GM19468 (cell line): ENCODE data around the gene WFDC2.

Experiments used
- ATAC-seq: cut with Tn5 transposase; IDR thresholded peaks from one replicate; pipeline ENCODE4 v1.9.1; 2021; ENCODE audit warnings: mild to moderate bottlenecking, moderate library complexity, moderate number of reproducible peaks; ENCODE audit not compliant: unreplicated experiment; ENCODE audit errors: extremely low read depth

Gene WFDC2

DNA sequence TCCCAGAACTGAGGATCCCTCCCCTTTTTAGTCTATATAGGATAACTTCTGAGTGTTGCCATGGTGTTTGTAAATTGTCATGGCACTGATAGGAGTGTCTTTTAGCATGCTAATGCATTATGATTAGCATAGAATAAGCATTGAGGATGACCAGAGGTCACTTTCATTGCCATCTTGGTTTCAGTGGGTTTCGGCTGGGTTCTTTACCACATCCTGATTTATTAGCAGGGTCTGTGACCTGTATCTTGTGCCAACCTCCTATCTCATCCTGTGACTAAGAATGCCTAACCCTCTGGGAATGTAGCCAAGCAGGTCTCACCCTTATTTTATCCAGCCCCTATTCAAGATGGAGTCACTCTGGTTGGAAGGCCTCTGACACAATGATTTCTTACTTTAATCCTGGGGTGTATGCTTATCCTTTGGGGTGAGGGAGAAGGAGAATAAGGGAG lies 19.6 kb downstream of the WFDC2 start:
- no peak for ATAC-seq

DNA sequence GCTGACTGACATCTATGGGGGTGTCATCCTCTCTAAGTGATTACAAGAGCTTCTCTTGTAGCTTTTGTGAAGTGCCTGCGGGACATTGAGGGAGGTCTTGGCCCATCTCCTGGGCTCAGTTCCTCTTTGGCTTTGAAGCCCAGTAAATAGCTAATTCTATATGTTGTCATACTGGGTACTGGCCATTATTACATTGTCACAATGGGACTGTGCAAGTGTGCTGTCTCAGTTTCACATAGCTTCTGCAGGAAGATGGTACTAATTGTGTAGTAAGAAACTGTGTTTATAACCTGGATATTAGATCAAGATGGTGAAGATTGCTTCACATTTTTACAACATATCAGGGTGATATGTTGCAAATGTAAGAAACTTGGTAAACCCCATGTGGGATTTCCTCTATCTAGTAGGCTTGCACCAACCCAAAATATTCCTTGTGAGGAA lies 26.0 kb downstream of the WFDC2 start:
- ATAC-seq, result no peak

GRCh38 chr20:45496166-45496565 lies 26.6 kb downstream of the WFDC2 start:
- ATAC-seq, result no peak

DNA sequence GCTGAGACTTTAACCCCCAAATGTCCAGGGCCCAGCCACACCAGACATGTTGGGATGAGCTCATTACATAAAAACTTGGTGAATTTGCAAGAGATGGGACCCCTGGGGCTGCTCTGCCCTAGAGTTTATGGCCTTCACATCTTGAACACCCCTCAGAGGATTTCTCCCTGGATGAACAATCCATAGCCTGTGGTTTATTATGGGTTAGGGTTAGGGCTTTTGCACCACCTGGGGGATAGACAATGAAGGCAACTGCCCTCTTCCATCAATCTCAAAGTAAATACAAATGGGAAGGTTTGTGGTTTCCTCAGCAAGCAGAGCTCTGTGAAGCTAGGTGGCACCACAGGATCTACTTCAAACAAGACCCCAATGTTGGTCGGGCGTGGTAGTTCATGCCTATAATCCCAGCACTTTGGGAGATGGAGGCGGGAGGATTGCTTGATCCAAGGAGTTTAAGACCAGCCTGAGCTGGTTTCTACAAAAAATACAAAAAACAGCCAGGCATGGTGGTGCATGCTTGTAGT lies 28.5 kb downstream of the WFDC2 start:
- no peak for ATAC-seq

DNA sequence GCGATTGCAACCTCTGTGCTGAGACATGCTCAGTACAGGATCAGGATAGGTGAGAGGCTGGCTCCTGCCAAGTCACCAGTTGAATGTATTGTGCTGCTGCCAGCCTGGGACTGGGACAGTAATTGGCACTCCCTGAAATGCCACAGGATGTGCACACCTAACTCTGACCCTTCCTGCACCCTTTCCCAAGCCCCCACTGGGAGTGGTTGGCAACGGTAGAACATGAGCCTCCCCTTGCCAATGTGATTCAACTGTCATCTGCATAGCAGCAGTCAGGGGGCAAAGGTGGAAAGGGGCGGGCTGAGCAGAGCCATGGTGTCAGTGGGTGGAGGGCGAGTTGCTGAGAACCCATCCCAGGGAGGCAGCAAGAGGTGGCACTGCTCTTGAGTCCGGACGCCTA lies 30.5 kb downstream of the WFDC2 start:
- no peak for ATAC-seq

- ATAC-seq, result no peak
Observed at GRCh38 chr20:45501600-45501999, 32.0 kb downstream of the WFDC2 start.

- ATAC-seq, result no peak
Observed at GRCh38 chr20:45502561-45502960, 33.0 kb downstream of the WFDC2 start.

DNA sequence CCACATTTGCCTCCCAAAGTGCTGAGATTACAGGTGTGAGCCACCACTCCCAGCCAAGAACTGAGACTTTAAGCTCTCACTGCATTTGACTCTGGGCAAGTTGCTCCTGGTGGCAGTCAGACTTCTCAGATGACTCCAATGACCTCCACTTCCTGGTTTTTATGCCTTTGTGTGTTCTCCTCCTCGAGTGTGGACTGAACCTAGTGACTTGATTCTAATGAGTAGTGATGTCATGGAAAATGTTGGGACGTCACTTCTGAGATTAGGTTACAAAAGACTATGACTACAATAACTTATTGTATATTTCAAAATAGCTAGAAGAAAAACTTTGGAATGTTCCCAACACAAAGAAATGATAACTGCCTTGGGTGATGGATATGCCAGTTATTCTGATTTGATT lies 33.9 kb downstream of the WFDC2 start:
- no peak for ATAC-seq

DNA sequence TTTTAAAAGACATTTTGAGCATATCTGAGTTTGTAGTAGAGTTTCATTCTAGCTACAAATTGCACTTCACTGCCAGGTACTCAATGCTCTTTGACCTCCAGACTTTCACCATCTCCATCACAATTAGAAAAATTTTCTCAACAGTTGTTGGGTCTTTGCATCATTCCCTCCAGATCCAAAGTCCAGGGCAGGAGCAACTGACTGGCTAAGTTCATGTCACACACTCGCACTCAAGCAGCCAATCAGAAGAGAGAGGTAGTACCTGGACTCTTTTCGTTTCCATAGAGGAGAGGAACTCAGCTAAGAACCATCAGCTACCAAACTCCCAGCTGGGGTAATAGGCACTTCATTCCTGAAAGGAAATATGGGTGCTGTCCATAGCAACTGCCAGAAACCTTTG lies 36.8 kb downstream of the WFDC2 start:
- ATAC-seq, result no peak

DNA sequence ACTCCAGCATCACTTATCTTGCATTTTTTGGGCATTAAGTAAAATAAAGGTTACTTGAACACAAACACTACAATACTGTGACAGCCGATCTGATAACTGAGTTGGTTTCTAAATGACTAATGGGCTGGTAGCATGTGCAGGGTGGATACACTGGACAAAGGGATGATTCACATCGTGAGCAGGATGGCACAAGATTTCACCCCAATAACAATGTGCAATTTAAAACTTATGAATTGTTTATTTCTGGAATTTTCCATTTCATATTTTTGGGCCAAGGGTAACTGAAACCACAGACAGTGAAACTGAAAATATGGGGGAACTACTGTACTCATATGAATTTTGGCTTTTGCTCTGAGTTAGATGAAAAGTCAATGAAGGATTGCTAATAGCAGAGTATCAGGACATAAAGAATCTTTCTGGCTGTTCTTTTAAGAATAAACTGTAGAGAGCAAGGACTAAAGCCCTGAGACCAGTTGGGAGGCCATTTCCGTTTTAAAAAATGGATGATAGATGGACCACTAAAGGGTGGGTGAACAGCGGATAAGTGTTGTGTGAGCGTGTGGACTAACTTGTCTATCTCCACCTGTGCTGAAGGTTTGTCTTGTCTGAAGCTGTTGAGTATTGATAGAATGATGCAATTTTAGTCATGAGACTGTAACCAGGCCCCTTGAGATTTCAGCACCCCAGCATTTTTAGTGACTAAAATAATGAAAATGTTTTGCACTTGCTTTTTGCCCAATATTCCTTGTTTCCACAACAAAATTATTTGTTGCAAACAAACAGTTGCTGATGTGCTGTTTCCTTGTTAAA lies 37.7 kb downstream of the WFDC2 start:
- no peak for ATAC-seq

- ATAC-seq, result no peak
Observed at GRCh38 chr20:45508068-45508886, 38.7 kb downstream of the WFDC2 start.

- no peak for ATAC-seq
Observed at GRCh38 chr20:45509091-45509490, 39.5 kb downstream of the WFDC2 start.

DNA sequence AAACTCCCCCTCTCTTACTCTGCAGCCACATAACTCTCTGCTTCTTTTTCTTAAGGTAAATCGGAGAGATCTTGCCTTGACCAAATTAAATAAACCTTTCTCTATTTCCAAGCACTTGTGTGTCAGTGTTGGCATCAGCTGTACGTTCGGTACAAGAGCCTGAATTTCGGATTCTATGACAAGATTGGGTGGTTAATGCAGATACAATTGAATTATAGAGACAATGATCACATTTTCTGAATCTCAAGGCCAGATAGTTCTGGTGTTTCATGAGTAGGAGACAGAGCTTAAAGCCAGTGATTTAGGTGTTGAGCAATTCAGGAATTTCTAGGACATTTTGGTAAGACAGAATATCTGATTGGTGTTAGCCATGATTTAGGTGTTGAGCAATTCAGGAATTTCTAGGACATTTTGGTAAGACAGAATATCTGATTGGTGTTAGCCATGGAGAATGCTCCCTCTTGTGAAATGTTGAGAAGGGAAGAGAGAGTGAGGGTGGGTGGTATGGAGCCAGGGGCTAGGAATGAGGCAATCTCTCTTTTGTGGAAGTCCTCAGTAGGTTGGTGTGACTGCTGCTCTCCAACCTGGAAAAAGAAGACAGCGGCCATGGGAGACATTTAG lies 40.8 kb downstream of the WFDC2 start:
- ATAC-seq, result no peak

GRCh38 chr20:45515147-45515913 lies 45.8 kb downstream of the WFDC2 start, which contains the start of gene SPINT3:
SPINT3 (minus strand) TSS chr20:45515622; CDS start chr20:45515608, 14 bp downstream.
- no peak for ATAC-seq

DNA sequence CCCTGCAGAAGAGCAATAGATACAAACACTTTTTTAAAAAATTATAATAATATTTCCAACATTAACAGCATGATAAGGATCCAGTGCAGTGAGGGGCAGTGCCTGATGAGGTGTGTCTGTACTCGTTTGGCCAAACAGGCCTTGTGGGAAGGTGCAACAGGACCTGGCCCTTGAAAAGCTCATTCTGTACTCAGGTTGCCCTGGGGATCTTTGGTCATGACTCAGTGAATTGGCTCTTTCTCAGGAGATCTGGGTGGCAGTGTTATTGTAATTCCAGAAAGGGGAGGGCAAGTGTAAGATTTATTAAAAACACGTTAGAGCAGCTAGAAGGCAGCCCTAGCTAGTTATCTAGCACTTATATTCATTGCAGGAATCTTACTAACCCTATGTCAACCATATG lies 48.7 kb downstream of the WFDC2 start:
- no peak for ATAC-seq

- no peak for ATAC-seq
Observed at GRCh38 chr20:45523821-45524220, 54.3 kb downstream of the WFDC2 start.

DNA sequence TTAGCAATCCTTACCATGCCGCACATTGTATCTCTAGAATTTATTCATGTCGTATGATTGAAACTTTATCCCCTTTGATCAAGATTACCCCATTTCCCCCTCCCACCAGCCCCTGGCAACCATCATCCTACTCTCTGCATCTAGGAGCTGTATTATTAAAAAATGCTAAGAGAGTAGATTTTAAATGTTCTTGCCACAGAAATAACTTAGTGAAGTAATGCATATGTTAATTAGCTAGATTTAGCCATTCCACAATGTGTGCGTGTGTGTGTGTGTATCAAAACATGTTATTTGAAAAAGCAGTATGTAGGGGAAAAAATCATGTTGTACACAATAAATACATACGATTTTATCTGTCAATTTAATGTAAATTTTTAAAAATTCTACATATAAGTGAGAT lies 57.7 kb downstream of the WFDC2 start:
- ATAC-seq, result no peak
